Gastroesophageal sphincter (tissue), 3 donors: ENCODE measurements around the gene IBTK.

ENCODE experiments used
- CTCF ChIP-seq, 4 experiments: fragments of 200-600 bp in 2 of 4; fragments of 450-650 bp in 2 of 4; sonication (generic) in 1 of 4; IDR thresholded peaks; one replicate each; pipeline ENCODE4 v1.5.1; 2017 to 2019; ENCODE audit warnings: antibody characterized with exemption in 4 of 4, mild to moderate bottlenecking in 2 of 4, moderate library complexity in 2 of 4
- EP300 ChIP-seq: sonication (generic); formaldehyde crosslinking; IDR thresholded peaks from one replicate; pipeline ENCODE4 v1.6.1; 2017; ENCODE audit warnings: antibody characterized with exemption, mild to moderate bottlenecking
- POLR2A ChIP-seq, 2 donors: fragments of 450-650 bp; IDR thresholded peaks; one replicate each; pipeline ENCODE4 v1.6.1; 2017; ENCODE audit warnings: antibody characterized with exemption in 2 of 2, mild to moderate bottlenecking in 2 of 2, moderate library complexity in 1 of 2
- POLR2AphosphoS5 ChIP-seq: sonication (generic); formaldehyde crosslinking; IDR thresholded peaks from one replicate; pipeline ENCODE4 v1.6.1; 2017; ENCODE audit warnings: antibody characterized with exemption

GRCh38 chr6:82246802-82247504 lies 591 bp downstream of the IBTK start:
- TF ChIP-seq CTCF (IDR thresholded peaks at IDR 0.05) (peak in 2 of 4 experiments; percentile 1 to 6), POLR2A (IDR thresholded peaks at IDR 0.05) (no peak), EP300 (no peak), POLR2AphosphoS5 (no peak)
